Heart right ventricle (tissue), 16 donors: ENCODE data around the gene DOCK1. TPM values are rescaled to one million over a fixed set of nuclear protein-coding genes. Genes with fewer than 3 reads are reported as not detected.

Experiments used
- ATAC-seq, 8 donors: fragments of 200-7000 bp; cut with Tn5 transposase; one replicate each; pipeline ENCODE4 v1.9.1; 2020; ENCODE audit warnings: mild to moderate bottlenecking in 8 of 8, moderate library complexity in 8 of 8, moderate number of reproducible peaks in 1 of 8
- DNase-seq, 2 donors: peaks; one replicate each; pipeline ENCODE4 v3.0.0-alpha.2; 2020
- H3K27ac ChIP-seq, 10 donors: fragments of 200-600 bp; sonication (generic) in 2 of 10; one replicate each; pipeline versions ENCODE4 v1.5.0 to v1.8.0; 2020 to 2022; ENCODE audit warnings: mild to moderate bottlenecking in 3 of 10
- H3K27me3 ChIP-seq, 7 donors: fragments of 200-600 bp; one replicate each; pipeline ENCODE4 v1.8.0; 2021 to 2022; ENCODE audit warnings: mild to moderate bottlenecking in 2 of 7
- H3K36me3 ChIP-seq, 9 donors: fragments of 200-600 bp; sonication (generic) in 1 of 9; one replicate each; pipeline versions ENCODE4 v1.5.0 to v1.8.0; 2020 to 2022; ENCODE audit warnings: mild to moderate bottlenecking in 2 of 9
- H3K4me1 ChIP-seq, 9 donors: fragments of 200-600 bp; sonication (generic) in 1 of 9; one replicate each; pipeline versions ENCODE4 v1.5.0 to v1.8.0; 2020 to 2022; ENCODE audit warnings: mild to moderate bottlenecking in 4 of 9
- H3K4me3 ChIP-seq, 10 donors: fragments of 200-600 bp; sonication (generic) in 2 of 10; one replicate each; pipeline versions ENCODE4 v1.5.0 to v1.8.0; 2020 to 2022; ENCODE audit warnings: mild to moderate bottlenecking in 7 of 10, moderate library complexity in 2 of 10
- H3K9me3 ChIP-seq, 11 donors: fragments of 200-600 bp in 10 of 11; sonication (generic) in 2 of 11; one replicate each; pipeline versions ENCODE4 v1.5.0 to v1.8.0; 2013 to 2022; ENCODE audit warnings: mild to moderate bottlenecking in 2 of 11, control low read depth in 1 of 11, moderate library complexity in 1 of 11
- WGBS, 2 donors: extraction: QIAGEN DNeasy Blood & Tissue Kit; methylation state at CpG; one replicate each; pipeline ENCODE4 v1.1.7; 2013; ENCODE audit warnings: inconsistent platforms in 1 of 2; 5-methylcytosine and 5-hydroxymethylcytosine counted together
- intact Hi-C, 10 donors: fragments of 100-400 bp; cut with DNase I; formaldehyde crosslinking; loops; one replicate each; pipeline versions ENCODE4 v1.11.1 to v1.14.2; 2022
- polyA plus RNA-seq, 2 donors: library from polyadenylated mRNA; stranded (reverse); fragments of 200-250 nt; gene quantifications; one replicate each; pipeline ENCODE4 v1.2.3, GENCODE V29; 2013
- total RNA-seq, 10 donors: library from RNA; stranded (reverse); fragmentation: NEBNext Ultra II Directional in 3 of 10; extraction: Animal tissue kit (Norgen Biotek cat#: 25700) in 3 of 10; gene quantifications; one replicate each; pipeline versions ENCODE4 v1.2.1 to v1.2.4, GENCODE V29; 2021 to 2023
- TF ChIP-seq, protein P1 (sequence below), 9 donors: fragments of 200-600 bp; sonication (generic) in 2 of 9; IDR thresholded peaks; one replicate each; pipeline versions ENCODE4 v1.5.0 to v1.8.0; 2021 to 2022; ENCODE audit warnings: antibody characterized with exemption in 9 of 9, mild to moderate bottlenecking in 5 of 9, moderate library complexity in 1 of 9
- donor health status: Arrhythmogenic right ventricular cardiomyopathy.
- donor health status: ischemic (EF 13 %, LVEDD 7.1; RV severe dilation, severe dysfunction).
- donor health status: healthy with polysubstance abuse.
- donor health status: DM: no; HTN: yes; CAD: no.
- donor health status: DM: no; HTN: no; CAD: no.
- donor health status: ischemic (EF 25% LVEDD 6.9; RV normal size, moderate dysfunction).
- donor health status: ischemic (EF 25% LVEDD 5.7; RV mildly dilated, moderate dysfunction).
- donor health status: healthy.
- donor health status: DM: yes; HTN: yes; CAD: no.
- donor health status: Ischemic cardiomyopathy.
- donor health status: ischemic (EF 35%, LVEDD 5.7; RV mildly dilated, moderate dysfunction).
- donor health status: nonischemic (EF 11% LVEDD 7.7; RV severe dilation, severe dysfunction).
- donor health status: DM: yes; HTN: yes; CAD: no.
- donor health status: PGD.
- donor health status: ischemic (EF 29% LVEDD 5.4; RV normal size, mild dysfunction).
- donor health status: nonischemic (EF 23%, LVEDD 6.1; RV moderate dilation, normal function).

Gene DOCK1
- total and polyA plus RNA-seq, 12 donors = 7.8 to 26.7 (median 19.8) TPM

DNA sequence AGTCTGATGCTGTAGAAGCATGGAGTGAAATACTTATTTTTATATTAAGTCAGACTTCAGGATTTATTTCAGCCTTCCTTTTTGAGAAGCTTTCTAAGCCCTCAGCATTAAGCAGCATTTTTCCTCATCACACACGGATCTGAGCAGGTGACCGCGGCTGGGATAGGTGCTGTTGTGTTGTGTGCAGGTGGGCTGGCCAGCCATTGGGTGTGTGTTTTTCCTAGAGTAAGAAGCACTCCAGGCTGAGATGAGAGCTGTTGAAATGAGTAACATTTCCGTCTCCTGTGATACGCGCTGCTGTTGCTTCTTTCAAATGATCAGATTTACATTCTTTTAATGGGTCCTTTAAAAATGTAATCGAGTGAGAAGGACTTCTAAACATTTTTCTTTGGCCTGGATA, 227.2 kb downstream of the DOCK1 start:
- no peaks in the 10 kb centered on the region for H3K9me3 ChIP-seq
- WGBS, 2 donors = 95 to 96% methylated on average over 7 of the region's 7 CpGs
- no peaks in the 10 kb centered on the region for H3K4me1 ChIP-seq
- TF ChIP-seq, protein P1, sequence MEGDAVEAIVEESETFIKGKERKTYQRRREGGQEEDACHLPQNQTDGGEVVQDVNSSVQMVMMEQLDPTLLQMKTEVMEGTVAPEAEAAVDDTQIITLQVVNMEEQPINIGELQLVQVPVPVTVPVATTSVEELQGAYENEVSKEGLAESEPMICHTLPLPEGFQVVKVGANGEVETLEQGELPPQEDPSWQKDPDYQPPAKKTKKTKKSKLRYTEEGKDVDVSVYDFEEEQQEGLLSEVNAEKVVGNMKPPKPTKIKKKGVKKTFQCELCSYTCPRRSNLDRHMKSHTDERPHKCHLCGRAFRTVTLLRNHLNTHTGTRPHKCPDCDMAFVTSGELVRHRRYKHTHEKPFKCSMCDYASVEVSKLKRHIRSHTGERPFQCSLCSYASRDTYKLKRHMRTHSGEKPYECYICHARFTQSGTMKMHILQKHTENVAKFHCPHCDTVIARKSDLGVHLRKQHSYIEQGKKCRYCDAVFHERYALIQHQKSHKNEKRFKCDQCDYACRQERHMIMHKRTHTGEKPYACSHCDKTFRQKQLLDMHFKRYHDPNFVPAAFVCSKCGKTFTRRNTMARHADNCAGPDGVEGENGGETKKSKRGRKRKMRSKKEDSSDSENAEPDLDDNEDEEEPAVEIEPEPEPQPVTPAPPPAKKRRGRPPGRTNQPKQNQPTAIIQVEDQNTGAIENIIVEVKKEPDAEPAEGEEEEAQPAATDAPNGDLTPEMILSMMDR (IDR thresholded peaks at IDR 0.05) = no peak
- DNase-seq = no peak
- no peak overlapping the region for H3K4me3 ChIP-seq
- H3K36me3 ChIP-seq = peaks cover 0 to 63% (median 13%) of the 10 kb centered on the region in 9 donors
- H3K27ac ChIP-seq = no peak overlapping the region
- no peak for ATAC-seq
- no peaks in the 10 kb centered on the region for H3K27me3 ChIP-seq
- intact Hi-C loops = no loop called here

DNA sequence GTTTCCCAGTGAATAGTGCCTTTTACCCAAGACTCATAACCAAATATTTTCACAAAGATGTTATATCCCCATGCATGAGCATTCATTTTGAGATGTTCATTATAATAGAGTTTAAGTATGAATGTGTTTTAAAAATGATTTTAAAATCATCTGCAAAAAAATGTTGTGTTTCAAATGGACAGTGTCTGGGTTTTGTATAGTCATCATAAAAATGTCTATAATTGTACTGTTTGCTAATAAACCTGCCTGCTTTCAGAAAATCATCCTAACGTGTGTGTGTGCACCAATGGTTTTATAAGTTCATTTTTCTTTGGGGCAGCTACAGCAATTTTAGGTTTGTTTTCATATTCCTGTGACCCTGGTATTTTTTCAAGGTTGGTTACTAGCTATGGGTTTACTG, 228.0 kb downstream of the DOCK1 start:
- no peaks in the 10 kb centered on the region for H3K27me3 ChIP-seq
- H3K4me1 ChIP-seq = no peaks in the 10 kb centered on the region
- peaks cover 0 to 63% (median 13%) of the 10 kb centered on the region in 9 donors for H3K36me3 ChIP-seq
- intact Hi-C loops = no loop called here
- WGBS, 2 donors = 96 to 100% methylated on average over 1 of the region's 1 CpG
- H3K4me3 ChIP-seq = no peak overlapping the region
- no peak overlapping the region for H3K27ac ChIP-seq
- no peak for ATAC-seq
- no peaks in the 10 kb centered on the region for H3K9me3 ChIP-seq
- TF ChIP-seq, protein P1 (IDR thresholded peaks at IDR 0.05) = no peak
- no peak for DNase-seq

DNA sequence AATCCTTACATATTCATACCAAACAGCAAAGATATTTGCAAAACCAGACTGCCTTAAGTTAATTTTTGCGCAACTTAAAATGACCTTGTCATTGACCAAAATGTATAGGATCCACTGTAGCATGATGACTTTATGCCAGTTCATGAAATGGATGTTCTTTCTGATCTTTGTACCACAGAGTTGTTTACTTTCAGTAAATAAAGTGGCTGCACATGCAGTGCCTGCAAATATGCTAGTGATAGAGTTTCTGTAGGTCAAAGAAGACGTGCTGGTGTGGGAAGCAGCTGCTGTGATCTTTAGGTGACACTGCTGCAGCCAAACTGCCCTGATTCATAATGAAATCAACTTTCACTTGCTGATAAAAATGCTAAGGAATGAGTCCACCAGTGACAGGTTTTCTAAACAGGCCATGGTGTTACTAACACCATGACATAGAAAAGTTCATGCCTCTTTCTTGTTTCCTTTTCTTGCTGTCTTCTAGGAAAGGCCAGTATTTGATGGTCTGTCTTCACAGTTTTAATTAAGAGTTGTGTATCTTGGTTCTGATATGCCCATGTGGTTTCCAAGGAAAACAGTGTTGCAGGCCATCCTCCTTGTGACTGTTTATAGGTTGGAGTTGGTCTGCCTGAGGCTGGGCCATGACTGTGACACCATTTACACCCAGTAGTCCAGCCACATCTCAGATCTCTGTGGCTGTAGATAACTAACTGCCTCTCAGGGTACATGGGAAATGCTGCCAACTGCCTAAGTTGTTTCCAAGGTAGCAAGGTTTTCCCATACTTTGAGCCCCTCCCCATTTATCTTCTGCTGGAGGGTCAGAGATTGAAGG, 228.7 kb downstream of the DOCK1 start:
- Histone ChIP-seq H3K27ac (no peak overlapping the region), H3K9me3 (no peaks in the 10 kb centered on the region), H3K4me3 (no peak overlapping the region), H3K36me3 (peaks cover 0 to 61% (median 7%) of the 10 kb centered on the region in 9 donors), H3K4me1 (no peaks in the 10 kb centered on the region), H3K27me3 (no peaks in the 10 kb centered on the region)
- DNase-seq (no peak), ATAC-seq (no peak)
- WGBS, 2 donors = 86 to 91% methylated on average over 2 of the region's 2 CpGs
- TF ChIP-seq, protein P1 (IDR thresholded peaks at IDR 0.05) = no peak
- intact Hi-C loops = no loop called here

DNA sequence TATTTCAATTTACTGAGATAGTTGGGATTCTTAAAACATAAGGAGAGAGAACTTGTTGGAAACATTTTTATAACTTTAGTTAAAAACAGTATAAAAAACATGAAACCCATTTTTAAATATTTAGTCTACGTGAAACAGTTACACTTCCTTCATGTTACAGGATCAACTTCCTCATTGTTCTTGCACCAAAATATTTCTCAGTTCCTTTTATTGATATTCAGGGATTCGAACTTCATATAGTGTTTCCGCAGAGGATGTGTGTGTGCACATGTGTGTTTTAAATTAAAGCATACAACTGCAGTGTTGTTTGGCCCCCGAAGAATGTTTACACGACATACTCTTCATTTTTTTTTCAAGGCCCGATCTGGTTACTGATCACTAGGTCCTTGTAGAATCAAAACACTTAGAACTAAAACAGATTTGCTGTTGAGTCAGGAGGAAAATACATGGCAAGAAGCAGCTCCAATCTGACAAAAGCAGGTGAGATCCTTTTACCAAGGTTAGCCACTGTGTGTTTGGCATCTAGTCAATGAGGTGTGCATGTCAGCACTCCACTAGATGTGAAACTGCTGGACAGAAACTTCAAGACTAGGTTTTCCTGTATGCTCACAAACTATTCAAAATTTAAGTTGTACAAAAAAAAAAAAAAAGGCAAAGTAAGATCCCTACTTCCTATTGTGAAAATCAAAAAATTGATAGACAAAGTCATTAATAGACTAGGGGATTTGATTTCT, 230.8 kb downstream of the DOCK1 start:
- Histone ChIP-seq H3K27me3 (no peaks in the 10 kb centered on the region), H3K4me3 (no peak overlapping the region), H3K9me3 (no peaks in the 10 kb centered on the region), H3K36me3 (peaks cover 0 to 61% (median 0%) of the 10 kb centered on the region in 9 donors), H3K27ac (no peak overlapping the region), H3K4me1 (no peaks in the 10 kb centered on the region)
- DNase-seq = no peak
- TF ChIP-seq, protein P1 (IDR thresholded peaks at IDR 0.05) = no peak
- intact Hi-C loops = no loop called here
- no peak for ATAC-seq
- 62 to 72% methylated on average over 6 of the region's 6 CpGs for WGBS, 2 donors
